HG02981 (cell line): Measurements from ENCODE around the gene ICA1.
"Not testable (repeated sequence)": the region's sequence is repeated elsewhere in the genome, so short reads cannot be mapped to it uniquely, and the experiment has no call there.

Source experiments
- ATAC-seq: cut with Tn5 transposase; IDR thresholded peaks from one replicate; pipeline ENCODE4 v1.9.1; 2021; ENCODE audit warnings: mild to moderate bottlenecking, moderate library complexity; ENCODE audit not compliant: unreplicated experiment

ICA1 gene

GRCh38 chr7:8271960-8272359 is 10.0 kb upstream of the ICA1 start:
- ATAC-seq: no peak

- no peak for ATAC-seq
Observed at GRCh38 chr7:8263048-8263447, 1.1 kb upstream of the ICA1 start.

- ATAC-seq: no peak
Observed at GRCh38 chr7:8260871-8261694, 884 bp downstream of the ICA1 start.

DNA sequence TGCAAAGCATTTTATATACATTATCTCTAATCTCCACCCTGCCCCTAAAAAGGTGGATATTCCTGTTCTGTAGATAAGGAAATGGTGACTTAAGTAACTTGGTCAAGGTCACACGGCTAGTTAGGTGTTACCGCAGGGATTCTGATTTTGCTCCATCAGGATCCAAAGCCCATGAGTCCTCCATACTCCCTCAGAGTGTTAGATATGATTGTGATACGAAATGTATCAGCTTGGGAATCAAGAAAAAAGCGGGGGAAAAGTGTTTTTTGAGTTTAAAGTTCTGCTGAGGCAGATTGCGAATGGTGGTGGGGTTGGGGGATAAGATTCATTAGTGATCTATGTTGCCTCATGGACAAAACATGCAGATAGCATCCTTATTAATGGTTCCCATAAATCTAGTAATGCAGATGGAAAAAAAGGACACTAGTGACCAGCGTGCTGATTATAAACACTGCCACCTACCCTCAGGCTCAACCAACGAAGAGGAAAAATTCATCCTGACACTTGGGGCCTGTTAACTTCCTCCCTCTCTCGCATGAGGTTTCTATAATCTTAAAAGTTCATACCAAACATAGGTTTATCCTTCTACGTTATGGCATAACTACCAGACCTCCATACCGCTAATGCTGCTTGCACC is 2.3 kb downstream of the ICA1 start:
- no peak for ATAC-seq

DNA sequence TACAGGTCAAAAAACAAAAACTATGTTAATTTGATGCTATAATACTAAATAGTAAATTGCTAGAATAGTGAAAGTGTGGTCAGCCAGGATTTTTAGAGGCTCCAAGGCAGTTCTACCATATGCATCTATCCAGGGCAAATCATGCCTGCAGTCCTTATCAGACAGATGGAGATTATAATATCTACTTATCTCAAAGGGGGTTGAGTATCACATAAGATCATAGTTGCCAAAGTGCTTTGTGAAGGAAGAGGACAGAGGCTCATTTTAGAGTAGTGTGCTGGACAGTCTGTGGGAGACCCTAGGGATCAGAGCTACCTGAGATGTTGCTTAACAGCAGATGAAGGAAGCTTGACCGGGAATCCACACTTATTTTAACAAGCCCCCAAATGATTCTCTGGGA is 3.2 kb downstream of the ICA1 start:
- no peak for ATAC-seq

DNA sequence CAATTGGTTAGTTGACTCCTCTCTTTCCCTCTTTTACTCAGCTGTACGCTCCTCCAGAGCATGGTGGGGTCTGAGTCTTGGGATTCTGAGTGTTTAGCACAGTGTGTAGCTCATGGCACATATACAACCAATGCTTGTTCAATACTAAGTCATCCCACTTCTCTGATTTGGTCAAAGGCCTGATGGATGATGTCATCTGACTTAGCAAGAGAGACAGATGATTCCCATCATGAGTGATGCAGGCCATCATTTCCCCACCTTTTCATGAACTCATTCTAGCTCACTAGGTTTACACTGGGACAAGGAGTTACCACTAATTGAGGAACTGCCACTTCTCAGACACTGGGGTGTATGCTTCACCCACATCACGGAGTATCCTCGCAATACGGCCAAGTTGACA is 3.8 kb downstream of the ICA1 start:
- no peak for ATAC-seq

- ATAC-seq: no peak
Observed at GRCh38 chr7:8255680-8256655, 6.0 kb downstream of the ICA1 start.

DNA sequence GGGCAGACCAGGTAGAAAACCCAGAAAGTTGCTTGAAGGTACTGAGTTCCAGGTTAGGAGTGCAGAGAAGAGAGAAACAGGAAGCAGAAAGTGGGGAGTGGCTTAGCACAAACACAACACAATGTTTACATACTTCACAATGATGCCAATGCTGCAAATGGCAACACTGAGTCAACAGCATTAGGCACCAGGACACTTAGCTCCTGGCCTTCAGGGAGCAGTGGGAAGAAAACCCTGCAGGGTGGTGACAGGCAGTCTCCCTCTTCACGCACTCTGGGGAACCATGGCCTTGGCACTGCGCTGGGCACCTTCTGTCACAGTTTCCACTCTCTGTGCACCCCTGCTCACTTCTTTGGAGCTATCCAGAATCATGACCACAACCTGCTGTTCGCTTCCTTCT is 7.3 kb downstream of the ICA1 start:
- ATAC-seq: no peak

- ATAC-seq: no peak
Observed at GRCh38 chr7:8254215-8254614, 7.8 kb downstream of the ICA1 start.

- no peak for ATAC-seq
Observed at GRCh38 chr7:8251195-8251594, 10.8 kb downstream of the ICA1 start.

DNA sequence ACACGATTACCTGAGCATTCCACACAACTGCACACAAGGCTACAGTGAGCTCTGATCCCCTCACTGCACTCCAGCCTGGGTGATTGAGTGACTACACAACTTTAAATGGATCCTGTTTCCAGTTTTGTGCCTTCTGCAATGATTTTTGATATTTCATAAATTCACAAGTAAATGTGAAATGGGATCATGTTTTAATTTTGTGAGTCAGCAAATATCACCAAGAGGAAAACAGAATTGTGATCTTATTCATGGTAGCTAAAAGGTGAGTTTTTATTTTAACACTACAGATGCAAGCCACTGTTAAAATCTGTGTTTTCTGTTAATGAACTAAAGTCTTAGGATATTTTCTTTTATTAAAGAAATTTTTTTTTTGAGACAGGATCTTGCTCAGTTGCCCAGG is 11.4 kb downstream of the ICA1 start:
- ATAC-seq: no peak

- no peak for ATAC-seq
Observed at GRCh38 chr7:8249121-8249520, 12.8 kb downstream of the ICA1 start.

GRCh38 chr7:8246020-8246419 is 15.9 kb downstream of the ICA1 start:
- no peak for ATAC-seq

DNA sequence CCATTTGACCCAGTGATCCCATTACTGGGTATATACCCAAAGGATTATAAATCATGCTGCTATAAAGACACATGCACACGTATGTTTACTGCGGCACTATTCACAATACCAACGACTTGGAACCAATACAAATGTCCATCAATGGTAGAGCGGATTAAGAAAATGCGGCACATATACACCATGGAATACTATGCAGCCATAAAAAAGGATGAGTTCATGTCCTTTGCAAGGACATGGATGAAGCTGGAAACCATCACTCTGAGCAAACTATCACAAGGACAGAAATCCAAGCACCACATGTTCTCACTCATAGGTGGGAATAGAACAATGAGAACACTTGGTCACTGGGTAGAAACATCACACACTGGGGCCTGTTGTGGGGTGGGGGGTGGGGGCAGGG is 16.9 kb downstream of the ICA1 start:
- not testable (repeated sequence) for ATAC-seq

DNA sequence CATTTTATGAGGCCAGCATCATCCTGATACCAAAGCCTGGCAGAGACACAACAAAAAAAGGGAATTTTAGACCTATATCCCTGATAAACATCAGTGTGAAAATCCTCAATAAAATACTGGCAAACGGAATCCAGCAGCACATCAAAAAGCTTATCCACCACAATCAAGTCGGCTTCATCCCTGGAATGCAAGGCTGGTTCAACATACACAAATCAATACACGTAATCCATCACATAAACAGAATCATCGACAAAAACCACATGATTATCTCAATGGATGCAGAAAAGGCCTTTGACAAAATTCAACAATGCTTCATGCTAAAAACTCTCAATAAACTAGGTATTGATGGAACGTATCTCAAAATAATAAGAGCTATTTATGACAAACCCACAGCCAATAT is 18.9 kb downstream of the ICA1 start:
- not testable (repeated sequence) for ATAC-seq

GRCh38 chr7:8239702-8240362 is 22.1 kb downstream of the ICA1 start:
- ATAC-seq: not testable (repeated sequence)

- no peak for ATAC-seq
Observed at GRCh38 chr7:8236780-8237407, 25.1 kb downstream of the ICA1 start.

DNA sequence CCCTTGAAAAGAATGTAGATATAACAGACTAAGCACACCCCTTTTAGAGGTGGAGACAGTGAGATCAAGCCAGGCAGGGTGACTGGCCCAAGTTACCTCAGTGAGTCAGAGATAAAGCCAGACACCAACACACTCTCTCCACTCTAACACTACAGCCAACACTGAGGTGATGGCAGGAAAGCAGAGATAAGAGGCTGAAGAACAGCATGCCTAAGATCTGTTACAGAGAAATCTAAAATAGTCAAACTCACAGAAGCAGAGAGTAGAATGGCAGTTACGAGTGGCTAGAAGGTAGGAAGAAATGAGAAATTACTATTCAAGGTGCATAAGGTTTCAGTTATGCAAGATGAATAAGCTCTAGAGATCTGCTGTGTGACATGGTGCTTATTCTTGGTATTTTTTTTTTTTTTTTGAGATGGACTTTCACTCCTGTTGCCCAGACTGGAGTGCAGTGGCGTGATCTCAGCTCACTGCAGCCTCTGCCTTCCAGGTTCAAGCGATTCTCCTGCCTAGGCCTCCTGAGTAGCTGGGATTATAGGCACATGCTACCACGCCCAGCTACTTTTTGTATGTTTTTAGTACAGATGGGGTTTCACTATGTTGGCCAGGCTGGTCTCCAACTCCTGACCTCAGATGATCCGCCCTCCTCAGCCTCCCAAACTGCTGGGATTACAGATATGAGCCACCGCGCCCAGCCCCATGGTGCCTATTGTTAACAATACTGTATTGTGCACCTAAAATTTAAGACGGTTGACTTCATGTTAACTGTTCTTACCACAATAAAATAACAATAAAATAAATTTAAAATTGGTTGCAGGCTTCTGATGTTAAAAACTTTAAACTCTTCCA is 28.7 kb downstream of the ICA1 start:
- ATAC-seq: no peak

DNA sequence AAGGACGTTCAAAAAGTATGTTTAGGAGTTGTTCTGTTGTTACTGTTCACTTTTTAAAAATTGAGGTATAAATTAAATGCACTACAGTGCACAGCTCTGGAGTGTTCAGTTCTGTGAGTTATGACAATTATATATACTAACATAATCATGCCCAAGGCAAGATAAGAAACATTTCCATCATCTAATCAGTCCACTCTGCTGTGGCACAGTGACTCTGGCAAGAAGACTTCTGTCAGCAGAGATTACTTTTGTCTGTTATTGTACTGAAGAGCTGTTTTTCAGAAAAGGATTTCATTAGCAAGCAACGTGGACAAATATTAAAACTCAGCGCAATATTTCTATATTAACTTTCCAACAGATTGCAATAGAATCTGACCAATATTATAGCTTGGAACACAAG is 32.0 kb downstream of the ICA1 start:
- ATAC-seq: no peak
